Measurements from ENCODE around the gene DGKH.

The DGKH gene

GRCh38 chr13:42056583-42056982, 8.1 kb downstream of the DGKH start:
- no peak overlapping the region for H3K9ac ChIP-seq (ENCODE audit: low read length)
- H3F3A ChIP-seq (ENCODE audit: insufficient read depth, low read length), result no peaks in the 10 kb centered on the region
- no peaks in the 10 kb centered on the region for H3K9me3 ChIP-seq (ENCODE audit: low read length)
- H3K9me2 ChIP-seq (ENCODE audit: low read depth, low read length), result no peaks in the 10 kb centered on the region; the same call in 1 of the 2 replicates
- H2AFZ ChIP-seq (ENCODE audit: low read length), result no peak overlapping the region
- H3K4me2 ChIP-seq (ENCODE audit: low read length), result no peak overlapping the region
- no peak overlapping the region for H3K27ac ChIP-seq (ENCODE audit: low read depth, low read length, poor library complexity, severe bottlenecking)
- H3K79me2 ChIP-seq (ENCODE audit: insufficient read depth, low read length), result no peaks in the 10 kb centered on the region
- 0 out of 2 replicates have a peak, but pooled peaks cover 3% of the 10 kb centered on the region for H3K36me3 ChIP-seq (ENCODE audit: insufficient read depth, low read length)
- no peaks in the 10 kb centered on the region for H4K20me1 ChIP-seq (ENCODE audit: insufficient read depth, low read length)
- H3K4me1 ChIP-seq (ENCODE audit: insufficient read depth, low read length, severe bottlenecking), result peaks cover 21% of the 10 kb centered on the region
- no peaks in the 10 kb centered on the region for H3K27me3 ChIP-seq (ENCODE audit: insufficient read depth, low read length)
- no peak overlapping the region for H3K4me3 ChIP-seq (ENCODE audit: low read depth, low read length, poor library complexity, severe bottlenecking)
- TF ChIP-seq CTCF (IDR thresholded peaks at IDR 0.05; ENCODE audit: low read length), result no peak

GRCh38 chr13:42057918-42058530, 9.6 kb downstream of the DGKH start:
- no peak for TF ChIP-seq EZH2 (IDR thresholded peaks at IDR 0.05; ENCODE audit: borderline replicate concordance, low read length)
- no peak for TF ChIP-seq CTCF (IDR thresholded peaks at IDR 0.05; ENCODE audit: low read length)
- Histone ChIP-seq H4K20me1 (ENCODE audit: insufficient read depth, low read length) (no peaks in the 10 kb centered on the region), H2AFZ (ENCODE audit: low read length) (no peak overlapping the region), H3K4me1 (ENCODE audit: insufficient read depth, low read length, severe bottlenecking) (peaks cover 21% of the 10 kb centered on the region), H3K9me3 (ENCODE audit: low read length) (no peaks in the 10 kb centered on the region), H3K27ac (ENCODE audit: low read depth, low read length, poor library complexity, severe bottlenecking) (no peak overlapping the region), H3K36me3 (ENCODE audit: insufficient read depth, low read length) (0 out of 2 replicates have a peak, but pooled peaks cover 3% of the 10 kb centered on the region), H3K79me2 (ENCODE audit: insufficient read depth, low read length) (no peaks in the 10 kb centered on the region), H3K4me2 (ENCODE audit: low read length) (no peak overlapping the region), H3K27me3 (ENCODE audit: insufficient read depth, low read length) (no peaks in the 10 kb centered on the region), H3K9me2 (ENCODE audit: low read depth, low read length) (no peaks in the 10 kb centered on the region; the same call in 1 of the 2 replicates), H3F3A (ENCODE audit: insufficient read depth, low read length) (no peaks in the 10 kb centered on the region), H3K9ac (ENCODE audit: low read length) (no peak overlapping the region), H3K4me3 (ENCODE audit: low read depth, low read length, poor library complexity, severe bottlenecking) (no peak overlapping the region)

- H4K20me1 ChIP-seq (ENCODE audit: insufficient read depth, low read length), result no peaks in the 10 kb centered on the region
- H3K36me3 ChIP-seq (ENCODE audit: insufficient read depth, low read length), result 0 out of 2 replicates have a peak, but pooled peaks cover 7% of the 10 kb centered on the region
- H3K9me2 ChIP-seq (ENCODE audit: low read depth, low read length), result no peaks in the 10 kb centered on the region; the same call in 1 of the 2 replicates
- H3K9ac ChIP-seq (ENCODE audit: low read length), result no peak overlapping the region
- no peaks in the 10 kb centered on the region for H3K27me3 ChIP-seq (ENCODE audit: insufficient read depth, low read length)
- H3K9me3 ChIP-seq (ENCODE audit: low read length), result no peaks in the 10 kb centered on the region
- no peak overlapping the region for H2AFZ ChIP-seq (ENCODE audit: low read length)
- TF ChIP-seq CTCF (IDR thresholded peaks at IDR 0.05; ENCODE audit: low read length) (no peak), EZH2 (IDR thresholded peaks at IDR 0.05; ENCODE audit: borderline replicate concordance, low read length) (no peak)
- peaks cover under 1% of the 10 kb centered on the region for H3K4me1 ChIP-seq (ENCODE audit: insufficient read depth, low read length, severe bottlenecking)
- H3K79me2 ChIP-seq (ENCODE audit: insufficient read depth, low read length), result no peaks in the 10 kb centered on the region
- H3F3A ChIP-seq (ENCODE audit: insufficient read depth, low read length), result no peaks in the 10 kb centered on the region
- H3K4me3 ChIP-seq (ENCODE audit: low read depth, low read length, poor library complexity, severe bottlenecking), result no peak overlapping the region
- no peak overlapping the region for H3K4me2 ChIP-seq (ENCODE audit: low read length)
- H3K27ac ChIP-seq (ENCODE audit: low read depth, low read length, poor library complexity, severe bottlenecking), result no peak overlapping the region
Measured at GRCh38 chr13:42061943-42062342, 13.5 kb downstream of the DGKH start.
